B cell (primary cell): ENCODE data around the gene GRIK3. TPM values are rescaled to one million over a fixed set of nuclear protein-coding genes. Genes with fewer than 3 reads are reported as not detected.

Experiments
- ATAC-seq: fragments of 200-7000 bp; cut with Tn5 transposase; one replicate; pipeline ENCODE4 v1.10.0; 2021; ENCODE audit warnings: low read depth, mild to moderate bottlenecking, moderate number of reproducible peaks, moderate library complexity
- CTCF ChIA-PET: fragments of 350-600 bp; sonication (Branson Sonifier 250); formaldehyde crosslinking; loops from one replicate; lab custom pipeline; 2021; ENCODE audit warnings: antibody characterized with exemption, inconsistent platforms; lab: Charles Lee
- POLR2A ChIA-PET: fragments of 350-600 bp; sonication (Branson Sonifier 250); formaldehyde crosslinking; loops from one replicate; lab custom pipeline; 2021; ENCODE audit warnings: antibody characterized with exemption; lab: Charles Lee
- DNase-seq: peaks from one replicate; pipeline ENCODE4 v3.0.0; 2013
- H2AFZ ChIP-seq: 2 replicates; pipeline ENCODE4 v1.6.1; 2012; ENCODE audit warnings: mild to moderate bottlenecking, low read depth, low read length; ENCODE audit not compliant: insufficient read depth, poor library complexity, severe bottlenecking
- H3K27ac ChIP-seq, 2 donors: 1 replicate in 1 of 2; 2 replicates in 1 of 2; pipeline ENCODE4 v1.5.1; 2012 to 2013; ENCODE audit warnings: low read length in 2 of 2, mild to moderate bottlenecking in 2 of 2, moderate library complexity in 1 of 2
- H3K27me3 ChIP-seq, 4 experiments: fragments of 200-600 bp in 1 of 4; sonication (generic) in 1 of 4; replicated peaks in 1 of 4; 1 replicate in 2 of 4; 2 replicates in 2 of 4; pipeline versions ENCODE4 v1.6.1 to v1.7.0; 2013 to 2016; ENCODE audit warnings: low read length in 3 of 4, mild to moderate bottlenecking in 2 of 4, mixed read lengths in 1 of 4, moderate library complexity in 1 of 4; ENCODE audit not compliant: insufficient read depth in 4 of 4, control insufficient read depth in 3 of 4; ENCODE audit errors: control extremely low read depth in 1 of 4
- H3K36me3 ChIP-seq, 2 experiments: replicated peaks in 1 of 2; 1 replicate in 1 of 2; 2 replicates in 1 of 2; pipeline versions ENCODE4 v1.6.1 to v1.7.1; 2013; ENCODE audit warnings: low read length in 1 of 2; ENCODE audit not compliant: insufficient read depth in 2 of 2, control insufficient read depth in 1 of 2; ENCODE audit errors: control extremely low read depth in 1 of 2, extremely low read depth in 1 of 2
- H3K4me1 ChIP-seq, 2 donors: fragments of 200-600 bp in 1 of 2; sonication (generic) in 1 of 2; 1 replicate in 1 of 2; 2 replicates in 1 of 2; pipeline versions ENCODE4 v1.5.1 to v1.6.1; 2013 to 2017; ENCODE audit warnings: low read length in 2 of 2; ENCODE audit not compliant: control insufficient read depth in 2 of 2, insufficient read depth in 2 of 2
- H3K4me2 ChIP-seq: replicated peaks from 2 replicates; pipeline ENCODE3; 2012; ENCODE audit warnings: mild to moderate bottlenecking, low read depth, low read length; ENCODE audit not compliant: poor library complexity, severe bottlenecking
- H3K4me3 ChIP-seq, 5 experiments: fragments of 200-600 bp in 1 of 5; sonication (generic) in 1 of 5; 1 replicate in 3 of 5; 2 replicates in 2 of 5; pipeline versions ENCODE4 v1.5.1 to v1.7.0; 2011 to 2016; ENCODE audit warnings: low read length in 4 of 5, mild to moderate bottlenecking in 4 of 5, low read depth in 2 of 5, control low read depth in 1 of 5, moderate library complexity in 1 of 5; ENCODE audit not compliant: insufficient read depth in 1 of 5; ENCODE audit errors: control extremely low read depth in 1 of 5, extremely low read depth in 1 of 5
- H3K79me2 ChIP-seq: fragments of 200-600 bp; sonication (generic); one replicate; pipeline ENCODE4 v1.6.0; 2016; ENCODE audit warnings: low read length; ENCODE audit not compliant: control insufficient read depth, insufficient read depth
- H3K9ac ChIP-seq: fragments of 200-600 bp; sonication (generic); 2 replicates; pipeline ENCODE4 v1.6.1; 2017; ENCODE audit warnings: mild to moderate bottlenecking, low read length, moderate library complexity
- H3K9me3 ChIP-seq, 3 donors: one replicate each; pipeline versions ENCODE4 v1.6.1 to v1.7.1; 2013; ENCODE audit warnings: low read length in 2 of 3; ENCODE audit not compliant: control insufficient read depth in 2 of 3, insufficient read depth in 1 of 3; ENCODE audit errors: control extremely low read depth in 1 of 3
- H4K20me1 ChIP-seq: 2 replicates; pipeline ENCODE4 v1.6.0; 2012; ENCODE audit warnings: mild to moderate bottlenecking, low read length; ENCODE audit not compliant: insufficient read depth, control insufficient read depth, poor library complexity, severe bottlenecking
- H3K27ac Mint-ChIP-seq: one replicate; pipeline ENCODE4 v1.8.0; 2021; ENCODE audit warnings: mixed read lengths
- H3K27me3 Mint-ChIP-seq: one replicate; pipeline ENCODE4 v1.8.0; 2021; ENCODE audit warnings: mixed read lengths
- H3K4me1 Mint-ChIP-seq: one replicate; pipeline ENCODE4 v1.8.0; 2021; ENCODE audit warnings: mixed read lengths
- H3K4me3 Mint-ChIP-seq: one replicate; pipeline ENCODE4 v1.8.0; 2021; ENCODE audit warnings: mixed read lengths
- H3K9me3 Mint-ChIP-seq: one replicate; pipeline ENCODE4 v1.8.0; 2022; ENCODE audit warnings: mixed read lengths; ENCODE audit not compliant: insufficient read depth
- EZH2 ChIP-seq: IDR thresholded peaks from 2 replicates; pipeline ENCODE4 v1.6.1; 2012; ENCODE audit warnings: borderline replicate concordance, low read depth, mild to moderate bottlenecking, moderate library complexity, low read length; ENCODE audit not compliant: insufficient read depth, poor library complexity, severe bottlenecking
- WGBS: methylation state at CpG from one replicate; pipeline ENCODE4 v1.1.5; 2013; ENCODE audit warnings: missing lambda C conversion rate; ENCODE audit not compliant: insufficient coverage; 5-methylcytosine and 5-hydroxymethylcytosine counted together
- intact Hi-C: fragments of 100-400 bp; cut with micrococcal nuclease; formaldehyde crosslinking; loops from one replicate; pipeline ENCODE4 v1.10.0; 2022
- polyA plus RNA-seq: library from polyadenylated mRNA; depleted of rRNA; stranded (reverse); fragments of >200 nt; gene quantifications from 2 replicates; pipeline ENCODE4 v1.2.3, GENCODE V29; 2012
- total RNA-seq, 2 donors: library from RNA; stranded (reverse); fragments of 120-200 nt in 1 of 2; gene quantifications; 1 replicate in 1 of 2; 2 replicates in 1 of 2; pipeline versions ENCODE4 v1.2.3 to v1.2.4, GENCODE V29; 2013 to 2022
- TF ChIP-seq, protein P1 (sequence below): fragments of 200-600 bp; IDR thresholded peaks from one replicate; pipeline ENCODE4 v1.8.0; 2022; ENCODE audit warnings: antibody characterized with exemption, mild to moderate bottlenecking

The GRIK3 gene
- total and polyA plus RNA-seq, 2 donors (not counting 1 experiment from before 2014, with no cell fraction given): 0.12 to 1.5 TPM

DNA sequence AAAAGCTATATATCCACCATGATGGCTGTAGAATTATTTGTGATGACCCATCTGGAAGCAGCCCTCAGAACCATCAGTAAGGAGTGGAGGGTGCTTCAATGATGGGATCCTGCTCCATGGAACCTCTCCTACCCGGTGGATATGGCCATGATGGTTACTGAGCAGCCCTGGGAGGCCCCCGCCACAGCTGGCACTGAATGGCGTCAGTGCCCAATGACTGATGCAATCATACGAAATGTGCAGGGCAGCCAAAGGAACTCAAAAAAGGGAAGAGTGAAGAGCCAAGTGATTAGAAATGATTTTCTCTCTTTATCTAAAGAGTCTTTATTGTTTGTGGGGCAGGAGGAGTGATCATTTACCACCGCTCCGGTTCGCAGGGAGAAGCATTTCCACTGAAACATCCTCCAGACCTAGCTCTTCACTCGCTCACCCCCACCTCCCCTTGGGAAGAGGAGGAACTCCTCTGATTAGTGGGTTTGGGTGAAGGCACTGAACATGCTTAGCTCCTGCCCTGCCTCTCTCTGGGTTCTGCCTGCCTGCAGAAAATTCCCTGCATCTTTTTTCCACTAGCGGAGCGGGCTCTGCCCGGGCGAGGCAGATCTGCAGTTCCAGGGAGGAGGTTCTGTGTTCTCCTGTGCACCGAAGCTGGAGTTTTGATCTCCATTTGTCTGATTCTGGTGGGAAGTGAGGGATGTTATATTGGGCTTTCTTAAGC, 260.3 kb downstream of the GRIK3 start:
- peaks cover 46% of the 10 kb centered on the region for H3K27me3 Mint-ChIP-seq
- H4K20me1 ChIP-seq: no peaks in the 10 kb centered on the region
- H3K36me3 ChIP-seq: no peaks in the 10 kb centered on the region
- CTCF ChIA-PET: no interaction called here
- no peak overlapping the region for H2AFZ ChIP-seq
- H3K27ac ChIP-seq: no peak overlapping the region
- WGBS: 90% methylated on average over 7 of the region's 13 CpGs
- no peaks in the 10 kb centered on the region for H3K9me3 ChIP-seq
- no peak overlapping the region for H3K9ac ChIP-seq
- H3K27ac Mint-ChIP-seq: no peak overlapping the region
- no peaks in the 10 kb centered on the region for H3K4me1 Mint-ChIP-seq
- H3K4me3 Mint-ChIP-seq: no peak overlapping the region
- no peak for TF ChIP-seq EZH2
- TF ChIP-seq, protein P1, sequence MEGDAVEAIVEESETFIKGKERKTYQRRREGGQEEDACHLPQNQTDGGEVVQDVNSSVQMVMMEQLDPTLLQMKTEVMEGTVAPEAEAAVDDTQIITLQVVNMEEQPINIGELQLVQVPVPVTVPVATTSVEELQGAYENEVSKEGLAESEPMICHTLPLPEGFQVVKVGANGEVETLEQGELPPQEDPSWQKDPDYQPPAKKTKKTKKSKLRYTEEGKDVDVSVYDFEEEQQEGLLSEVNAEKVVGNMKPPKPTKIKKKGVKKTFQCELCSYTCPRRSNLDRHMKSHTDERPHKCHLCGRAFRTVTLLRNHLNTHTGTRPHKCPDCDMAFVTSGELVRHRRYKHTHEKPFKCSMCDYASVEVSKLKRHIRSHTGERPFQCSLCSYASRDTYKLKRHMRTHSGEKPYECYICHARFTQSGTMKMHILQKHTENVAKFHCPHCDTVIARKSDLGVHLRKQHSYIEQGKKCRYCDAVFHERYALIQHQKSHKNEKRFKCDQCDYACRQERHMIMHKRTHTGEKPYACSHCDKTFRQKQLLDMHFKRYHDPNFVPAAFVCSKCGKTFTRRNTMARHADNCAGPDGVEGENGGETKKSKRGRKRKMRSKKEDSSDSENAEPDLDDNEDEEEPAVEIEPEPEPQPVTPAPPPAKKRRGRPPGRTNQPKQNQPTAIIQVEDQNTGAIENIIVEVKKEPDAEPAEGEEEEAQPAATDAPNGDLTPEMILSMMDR: no peak
- no peaks in the 10 kb centered on the region for H3K4me1 ChIP-seq
- ATAC-seq: no peak
- POLR2A ChIA-PET: no interaction called here
- H3K4me3 ChIP-seq: no peak overlapping the region
- no peak for DNase-seq
- no peak overlapping the region for H3K4me2 ChIP-seq
- no peaks in the 10 kb centered on the region for H3K9me3 Mint-ChIP-seq
- intact Hi-C loops: no loop called here
- H3K27me3 ChIP-seq: peaks cover 0 to 9% (median 2%) of the 10 kb centered on the region in 4 experiments
- H3K79me2 ChIP-seq: no peaks in the 10 kb centered on the region

DNA sequence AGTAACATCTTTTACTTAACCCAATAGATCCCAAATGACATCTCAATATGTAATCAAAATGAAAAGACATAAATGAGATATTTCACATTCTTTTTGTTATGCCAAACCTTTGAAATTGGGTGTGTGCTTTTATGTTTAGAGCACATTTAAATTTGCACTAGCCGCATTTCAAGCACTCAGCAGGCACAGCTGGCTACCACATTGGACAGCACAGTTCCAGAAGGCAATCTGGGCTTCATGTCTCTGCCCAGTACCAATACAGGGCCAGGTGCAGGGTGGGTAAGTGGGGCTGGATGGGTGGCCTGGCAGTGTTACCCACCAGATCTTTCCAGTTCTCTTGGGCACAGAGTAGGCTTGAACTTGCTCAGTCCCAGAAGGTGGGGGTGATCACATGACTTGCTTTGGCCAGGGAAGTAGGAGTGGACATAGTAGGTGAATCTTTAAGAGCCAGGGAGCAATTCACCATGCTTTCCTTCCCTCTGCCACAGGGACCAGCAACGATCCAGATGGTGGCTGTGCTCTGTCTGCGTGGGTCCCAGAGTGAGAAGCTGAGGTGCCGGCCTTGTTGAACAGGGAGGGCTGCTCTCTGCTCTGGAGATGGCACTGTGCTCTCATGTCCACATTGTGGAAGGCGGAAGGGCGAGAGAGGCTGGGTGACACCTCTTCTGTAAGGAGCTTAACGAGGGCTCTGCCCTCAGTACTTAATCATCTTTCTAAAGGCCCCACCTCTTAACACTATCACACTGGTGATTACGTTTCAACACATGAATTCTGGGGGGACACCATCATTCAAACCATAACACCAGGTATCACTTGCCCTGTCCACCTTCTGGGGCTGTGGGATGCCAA, 261.4 kb downstream of the GRIK3 start:
- intact Hi-C loops: no loop called here
- no peak overlapping the region for H3K27ac ChIP-seq
- Mint-ChIP-seq H3K27ac (no peak overlapping the region), H3K9me3 (no peaks in the 10 kb centered on the region), H3K4me1 (no peaks in the 10 kb centered on the region), H3K4me3 (no peak overlapping the region), H3K27me3 (peaks cover 49% of the 10 kb centered on the region)
- ChIA-PET POLR2A (no interaction called here), CTCF (no interaction called here)
- H3K36me3 ChIP-seq: no peaks in the 10 kb centered on the region
- no peaks in the 10 kb centered on the region for H4K20me1 ChIP-seq
- H3K4me1 ChIP-seq: no peaks in the 10 kb centered on the region
- WGBS: 81% methylated on average over 6 of the region's 8 CpGs
- TF ChIP-seq, protein P1: no peak
- no peak for TF ChIP-seq EZH2
- no peak overlapping the region for H3K4me2 ChIP-seq
- H3K9ac ChIP-seq: no peak overlapping the region
- no peaks in the 10 kb centered on the region for H3K79me2 ChIP-seq
- H3K9me3 ChIP-seq: no peaks in the 10 kb centered on the region
- no peak overlapping the region for H3K4me3 ChIP-seq
- H2AFZ ChIP-seq: no peak overlapping the region
- H3K27me3 ChIP-seq: peaks cover 0 to 9% (median 2%) of the 10 kb centered on the region in 4 experiments
- ATAC-seq: no peak
- no peak for DNase-seq
